K562 (cell line): Measurements from ENCODE around the gene LBP. TPM values are rescaled to one million over a fixed set of nuclear protein-coding genes. Genes with fewer than 3 reads are reported as not detected.
"Not testable (repeated sequence)": the region's sequence is repeated elsewhere in the genome, so short reads cannot be mapped to it uniquely, and the experiment has no call there.

Source experiments
- ATAC-seq: fragments of 200-7000 bp; cut with Tn5 transposase; 3 replicates; pipeline ENCODE4 v1.9.1; 2020; ENCODE audit warnings: moderate library complexity
- BruUV-seq: library from RNA; stranded (reverse); fragments of 400-500 nt; replicated peaks from 2 replicates; lab custom pipeline; 2021; lab: Mats Ljungman, UMichigan
- CTCF ChIA-PET: fragments of 300-600 bp; formaldehyde crosslinking; extraction: SDS; loops from one replicate; lab custom pipeline; 2021; ENCODE audit warnings: low intra/inter-chr PET ratio; lab: Yijun Ruan, JAX
- POLR2A ChIA-PET: fragments of 300-600, 350-650 bp; sonication (Branson Sonifier 250); formaldehyde crosslinking; extraction: SDS; loops from one replicate; lab custom pipeline; 2021; ENCODE audit warnings: antibody characterized with exemption, inconsistent platforms; lab: Yijun Ruan, JAX
- DNase-seq, 4 experiments: peaks; one replicate each; pipeline versions ENCODE4 v3.0.0 to v3.0.0-alpha.2; 2011 to 2018; ENCODE audit warnings: low spot score in 3 of 4, mixed read lengths in 3 of 4; ENCODE audit errors: extremely low read depth in 1 of 4
- FAIRE-seq: peaks from 2 replicates; lab custom pipeline; 2011; peaks lifted over from hg19 to GRCh38; lab: Jason Lieb, UNC
- H2AFZ ChIP-seq: 2 replicates; pipeline ENCODE4 v1.6.0; 2011; ENCODE audit warnings: low read depth, low read length, control low read depth, inconsistent platforms
- H3K27ac ChIP-seq: fragments of 200-600 bp; 3 replicates; pipeline ENCODE4 v1.8.0; 2011; ENCODE audit warnings: low read depth, mild to moderate bottlenecking, control low read depth, inconsistent platforms, low read length, moderate library complexity, mixed read lengths; ENCODE audit errors: extremely low read depth
- H3K27me3 ChIP-seq, 2 experiments: fragments of 300-600 bp in 1 of 2; 2 replicates in 1 of 2; 3 replicates in 1 of 2; pipeline versions ENCODE4 v1.6.0 to v1.8.0; 2011; ENCODE audit warnings: inconsistent platforms in 2 of 2, low read length in 2 of 2, mild to moderate bottlenecking in 1 of 2, mixed read lengths in 1 of 2, moderate library complexity in 1 of 2; ENCODE audit not compliant: control insufficient read depth in 2 of 2, insufficient read depth in 2 of 2
- H3K36me3 ChIP-seq: fragments of 300-600 bp; 3 replicates; pipeline ENCODE4 v1.8.0; 2011; ENCODE audit warnings: mild to moderate bottlenecking, low read length, inconsistent platforms; ENCODE audit not compliant: control insufficient read depth, insufficient read depth
- H3K4me1 ChIP-seq, 2 experiments: fragments of 200-600 bp in 1 of 2; replicated peaks in 1 of 2; 2 replicates in 1 of 2; 3 replicates in 1 of 2; pipeline versions ENCODE4 v1.5.1 to v1.8.0; 2011; ENCODE audit warnings: inconsistent platforms in 2 of 2, low read length in 2 of 2, mild to moderate bottlenecking in 1 of 2, mixed read lengths in 1 of 2, moderate library complexity in 1 of 2; ENCODE audit not compliant: control insufficient read depth in 2 of 2, insufficient read depth in 2 of 2
- H3K4me2 ChIP-seq: 2 replicates; pipeline ENCODE4 v1.6.1; 2011; ENCODE audit warnings: low read length, control low read depth, inconsistent platforms, mixed read lengths; ENCODE audit not compliant: insufficient read depth
- H3K4me3 ChIP-seq: fragments of 200-600 bp; sonication (generic), shearing (Covaris generic); 2 replicates; pipeline ENCODE4 v1.5.1; 2016; ENCODE audit warnings: control low read depth, inconsistent platforms
- H3K79me2 ChIP-seq: fragments of 200-600 bp; 3 replicates; pipeline ENCODE4 v1.8.0; 2011; ENCODE audit warnings: low read length, inconsistent platforms; ENCODE audit not compliant: control insufficient read depth, insufficient read depth
- H3K9ac ChIP-seq, 2 experiments: 2 replicates each; pipeline versions ENCODE4 v1.6.0 to v1.6.1; 2011; ENCODE audit warnings: low read depth in 2 of 2, low read length in 2 of 2, control low read depth in 1 of 2, inconsistent platforms in 1 of 2, mild to moderate bottlenecking in 1 of 2, mixed read lengths in 1 of 2; ENCODE audit not compliant: insufficient read depth in 1 of 2
- H3K9me1 ChIP-seq: one replicate; pipeline ENCODE4 v1.6.0; 2011; ENCODE audit warnings: inconsistent platforms, mild to moderate bottlenecking, low read length, moderate library complexity; ENCODE audit not compliant: control insufficient read depth, insufficient read depth
- H3K9me3 ChIP-seq: replicated peaks from 2 replicates; pipeline ENCODE4 v1.5.1; 2011; ENCODE audit warnings: low read depth, low read length, inconsistent platforms; ENCODE audit not compliant: control insufficient read depth, insufficient read depth
- H4K20me1 ChIP-seq: replicated peaks from 2 replicates; pipeline ENCODE4 v1.6.1; 2011; ENCODE audit warnings: low read length, inconsistent platforms, mixed read lengths; ENCODE audit not compliant: control insufficient read depth, insufficient read depth
- ESRRB ChIP-seq: fragments of 250-450 bp; sonication (Bioruptor Pico); IDR thresholded peaks from 2 replicates; pipeline ENCODE4 v1.5.0; 2020; ENCODE audit warnings: mild to moderate bottlenecking, moderate library complexity, borderline replicate concordance
- HDAC1 ChIP-seq, 2 experiments: fragments of 450-650 bp; IDR thresholded peaks; 2 replicates each; pipeline ENCODE4 v1.6.1; 2016 to 2017; ENCODE audit warnings: inconsistent platforms in 1 of 2, mild to moderate bottlenecking in 1 of 2, moderate library complexity in 1 of 2
- HNRNPUL1 ChIP-seq: fragments of 200-400 bp; formaldehyde crosslinking; IDR thresholded peaks from 2 replicates; pipeline ENCODE4 v1.6.1; 2017; ENCODE audit warnings: low read length
- NFATC3 ChIP-seq: fragments of 450-650 bp; IDR thresholded peaks from 2 replicates; pipeline ENCODE4 v1.6.1; 2017; ENCODE audit warnings: mild to moderate bottlenecking
- TSC22D4 ChIP-seq: fragments of 450-650 bp; IDR thresholded peaks from 2 replicates; pipeline ENCODE4 v1.6.1; 2016; ENCODE audit warnings: missing genetic modification characterization, missing biosample characterization, control low read depth
- WGBS: fragments of 100-300 bp; shearing (Covaris generic); methylation state at CpG from one replicate; pipeline ENCODE4 v1.1.6; 2016; ENCODE audit warnings: low coverage, mixed read lengths; ENCODE audit not compliant: insufficient coverage; ENCODE audit errors: missing lambda C conversion rate; 5-methylcytosine and 5-hydroxymethylcytosine counted together
- in situ Hi-C: fragments of 300-500 bp; cut with MboI; formaldehyde crosslinking; loops from 4 replicates; pipeline ENCODE4 v1.15.0; 2018; ENCODE audit warnings: inconsistent platforms, mixed read lengths
- intact Hi-C: fragments of 100-400 bp; cut with micrococcal nuclease; formaldehyde crosslinking; loops from 2 replicates; pipeline ENCODE4 v1.14.2; 2022
- polyA plus RNA-seq, 8 experiments: library from polyadenylated mRNA; depleted of rRNA in 4 of 8; stranded (reverse) in 5 of 8; unstranded in 3 of 8; fragments of >200 nt; fragmentation: Nextera tagmentation in 2 of 8; fragmentation: Illumina TruSeq in 1 of 8; extraction: Ambion mirVana in 2 of 8; extraction: Trizol in 1 of 8; gene quantifications; 2 replicates each; pipeline versions ENCODE4 v1.2.1 to v1.2.3, GENCODE V29; 2011 to 2014; ENCODE audit warnings: inconsistent platforms in 1 of 8, missing spikeins in 1 of 8
- total RNA-seq, 7 experiments: library from RNA; depleted of rRNA in 6 of 7; stranded (reverse); fragments of >200 nt in 6 of 7; fragmentation: Illumina TruSeq in 2 of 7; extraction: Trizol in 2 of 7; gene quantifications; 2 replicates each; pipeline versions ENCODE4 v1.2.1 to v1.2.3, GENCODE V29; 2011 to 2021; ENCODE audit warnings: low replicate concordance in 1 of 7
- TF ChIP-seq, protein P1 (sequence below): fragments of 250-450 bp; sonication (Bioruptor Pico); IDR thresholded peaks from 2 replicates; pipeline ENCODE4 v1.8.0; 2022; ENCODE audit warnings: inconsistent platforms
- TF ChIP-seq, protein P2 (sequence below): fragments of 450-650 bp; formaldehyde crosslinking; IDR thresholded peaks from 2 replicates; pipeline ENCODE4 v1.4.0; 2022; ENCODE audit warnings: missing genetic modification characterization

LBP gene
- total and polyA plus RNA-seq, 9 of the 15 experiments (the other 6 are each of a cell fraction or from before 2014, with no cell fraction given): 0.06 to 0.31 (median 0.09) TPM; not detected in 3

DNA sequence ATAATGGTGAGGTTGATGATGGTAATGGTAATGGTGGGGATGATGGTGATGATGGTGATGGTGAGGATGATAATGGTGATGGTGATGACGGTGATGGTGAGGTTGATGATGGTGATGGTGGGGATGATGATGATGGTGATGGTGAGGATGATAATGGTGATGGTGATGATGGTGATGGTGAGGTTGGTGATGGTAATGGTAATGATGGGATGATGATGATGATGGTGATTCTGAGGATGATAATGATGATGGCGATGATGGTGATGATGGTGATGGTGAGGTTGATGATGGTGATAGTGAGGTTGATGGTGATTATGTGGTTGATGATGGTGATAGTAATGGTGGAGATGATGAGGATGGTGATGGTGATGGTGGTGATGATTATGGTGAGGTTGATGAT is 32.6 kb upstream of the LBP start (continued):
- TF ChIP-seq, protein P1, sequence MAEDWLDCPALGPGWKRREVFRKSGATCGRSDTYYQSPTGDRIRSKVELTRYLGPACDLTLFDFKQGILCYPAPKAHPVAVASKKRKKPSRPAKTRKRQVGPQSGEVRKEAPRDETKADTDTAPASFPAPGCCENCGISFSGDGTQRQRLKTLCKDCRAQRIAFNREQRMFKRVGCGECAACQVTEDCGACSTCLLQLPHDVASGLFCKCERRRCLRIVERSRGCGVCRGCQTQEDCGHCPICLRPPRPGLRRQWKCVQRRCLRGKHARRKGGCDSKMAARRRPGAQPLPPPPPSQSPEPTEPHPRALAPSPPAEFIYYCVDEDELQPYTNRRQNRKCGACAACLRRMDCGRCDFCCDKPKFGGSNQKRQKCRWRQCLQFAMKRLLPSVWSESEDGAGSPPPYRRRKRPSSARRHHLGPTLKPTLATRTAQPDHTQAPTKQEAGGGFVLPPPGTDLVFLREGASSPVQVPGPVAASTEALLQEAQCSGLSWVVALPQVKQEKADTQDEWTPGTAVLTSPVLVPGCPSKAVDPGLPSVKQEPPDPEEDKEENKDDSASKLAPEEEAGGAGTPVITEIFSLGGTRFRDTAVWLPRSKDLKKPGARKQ (CRISPR knock-in tag): no peak
- peak in 1 of 2 experiments; percentile 49; a peak in 1 of 4 replicates for TF ChIP-seq HDAC1 (IDR thresholded peaks at IDR 0.05)
- no peak for TF ChIP-seq NFATC3
- no peak for TF ChIP-seq HNRNPUL1
- TF ChIP-seq, protein P2, sequence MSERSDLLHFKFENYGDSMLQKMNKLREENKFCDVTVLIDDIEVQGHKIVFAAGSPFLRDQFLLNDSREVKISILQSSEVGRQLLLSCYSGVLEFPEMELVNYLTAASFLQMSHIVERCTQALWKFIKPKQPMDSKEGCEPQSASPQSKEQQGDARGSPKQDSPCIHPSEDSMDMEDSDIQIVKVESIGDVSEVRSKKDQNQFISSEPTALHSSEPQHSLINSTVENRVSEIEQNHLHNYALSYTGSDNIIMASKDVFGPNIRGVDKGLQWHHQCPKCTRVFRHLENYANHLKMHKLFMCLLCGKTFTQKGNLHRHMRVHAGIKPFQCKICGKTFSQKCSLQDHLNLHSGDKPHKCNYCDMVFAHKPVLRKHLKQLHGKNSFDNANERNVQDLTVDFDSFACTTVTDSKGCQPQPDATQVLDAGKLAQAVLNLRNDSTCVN (CRISPR knock-in tag): 0 out of 2 replicates have a peak, but pooled peaks have one; percentile 58
- peak; percentile 12; the same call in 1 of the 2 replicates for TF ChIP-seq TSC22D4 (tag)
- no peak for TF ChIP-seq ESRRB (CRISPR knock-in tag)

DNA sequence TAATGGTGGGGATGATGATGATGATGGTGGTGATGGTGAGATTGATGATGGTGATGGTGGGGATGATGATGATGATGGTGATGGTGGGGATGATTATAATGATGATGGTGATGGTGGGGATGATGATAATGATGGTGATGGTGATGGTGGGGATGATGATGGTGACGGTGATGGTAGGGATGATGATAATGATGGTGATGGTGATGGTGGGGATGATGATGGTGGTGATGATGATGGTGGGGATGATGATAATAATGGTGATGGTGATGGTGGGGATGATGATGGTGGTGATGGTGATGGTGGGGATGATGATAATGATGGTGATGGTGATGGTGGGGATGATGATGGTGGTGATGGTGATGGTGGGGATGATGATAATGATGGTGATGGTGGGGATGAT is 31.9 kb upstream of the LBP start:
- POLR2A ChIA-PET, H3K9me1 ChIP-seq, FAIRE-seq, H3K36me3 ChIP-seq, H3K27ac ChIP-seq, H3K9ac ChIP-seq, H3K9me3 ChIP-seq, CTCF ChIA-PET, H3K4me1 ChIP-seq, H3K79me2 ChIP-seq, ATAC-seq, intact Hi-C loops, H3K4me3 ChIP-seq, H2AFZ ChIP-seq, in situ Hi-C loops, BruUV-seq, DNase-seq, H4K20me1 ChIP-seq, H3K4me2 ChIP-seq: not testable (repeated sequence)
- 0% methylated on average over 1 of the region's 1 CpG for WGBS
- H3K27me3 ChIP-seq: peaks cover 9 to 25% of the 10 kb centered on the region in 2 experiments
